ENCODE measurements around the gene SIL1.

SIL1 gene

DNA sequence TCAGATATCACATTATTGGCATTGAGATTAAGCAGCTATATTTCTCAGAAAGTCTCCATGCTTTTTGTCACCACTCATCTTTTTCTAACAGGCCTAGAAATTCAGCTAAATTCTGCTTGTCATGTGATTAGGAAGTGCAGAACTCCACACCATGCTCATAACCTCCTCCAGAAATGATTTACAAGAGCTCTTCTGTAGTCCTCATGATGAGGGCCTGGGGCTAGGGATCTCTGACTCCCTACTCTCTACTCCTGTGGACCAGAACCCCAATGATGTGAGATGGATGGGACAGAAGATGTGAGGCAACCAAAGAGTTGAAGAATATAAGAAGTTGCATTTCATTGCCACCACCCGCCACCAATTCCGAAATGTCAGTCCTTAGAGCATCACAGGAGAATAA lies 16.5 kb upstream of the SIL1 start:
- no peak for DNase-seq (ENCODE audit: low spot score)
- H3K4me3 ChIP-seq, result no peak overlapping the region
- H3K27ac ChIP-seq, result no peak overlapping the region
- TF ChIP-seq, protein P1, sequence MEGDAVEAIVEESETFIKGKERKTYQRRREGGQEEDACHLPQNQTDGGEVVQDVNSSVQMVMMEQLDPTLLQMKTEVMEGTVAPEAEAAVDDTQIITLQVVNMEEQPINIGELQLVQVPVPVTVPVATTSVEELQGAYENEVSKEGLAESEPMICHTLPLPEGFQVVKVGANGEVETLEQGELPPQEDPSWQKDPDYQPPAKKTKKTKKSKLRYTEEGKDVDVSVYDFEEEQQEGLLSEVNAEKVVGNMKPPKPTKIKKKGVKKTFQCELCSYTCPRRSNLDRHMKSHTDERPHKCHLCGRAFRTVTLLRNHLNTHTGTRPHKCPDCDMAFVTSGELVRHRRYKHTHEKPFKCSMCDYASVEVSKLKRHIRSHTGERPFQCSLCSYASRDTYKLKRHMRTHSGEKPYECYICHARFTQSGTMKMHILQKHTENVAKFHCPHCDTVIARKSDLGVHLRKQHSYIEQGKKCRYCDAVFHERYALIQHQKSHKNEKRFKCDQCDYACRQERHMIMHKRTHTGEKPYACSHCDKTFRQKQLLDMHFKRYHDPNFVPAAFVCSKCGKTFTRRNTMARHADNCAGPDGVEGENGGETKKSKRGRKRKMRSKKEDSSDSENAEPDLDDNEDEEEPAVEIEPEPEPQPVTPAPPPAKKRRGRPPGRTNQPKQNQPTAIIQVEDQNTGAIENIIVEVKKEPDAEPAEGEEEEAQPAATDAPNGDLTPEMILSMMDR (IDR thresholded peaks at IDR 0.05), result no peak

DNA sequence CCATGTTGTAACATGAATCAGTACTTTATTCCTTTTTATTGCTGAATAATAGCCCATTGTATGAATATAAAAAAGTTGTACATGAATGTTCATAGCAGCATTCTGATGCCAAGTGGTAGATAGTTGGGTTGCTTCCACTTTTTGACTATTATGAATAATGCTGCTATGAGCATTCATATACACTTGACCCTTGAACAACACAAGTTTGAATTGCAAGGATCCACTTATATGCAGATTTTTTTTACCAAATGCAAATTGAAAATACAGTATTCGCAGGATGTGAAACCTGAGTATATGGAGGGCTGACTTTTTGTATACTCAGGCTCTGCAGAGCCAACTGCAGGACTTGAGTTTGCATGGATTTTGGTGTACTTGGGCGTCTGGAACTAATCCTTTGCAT lies 14.7 kb upstream of the SIL1 start:
- no peak overlapping the region for H3K4me3 ChIP-seq
- TF ChIP-seq, protein P1 (IDR thresholded peaks at IDR 0.05), result no peak
- no peak overlapping the region for H3K27ac ChIP-seq
- no peak for DNase-seq (ENCODE audit: low spot score)

DNA sequence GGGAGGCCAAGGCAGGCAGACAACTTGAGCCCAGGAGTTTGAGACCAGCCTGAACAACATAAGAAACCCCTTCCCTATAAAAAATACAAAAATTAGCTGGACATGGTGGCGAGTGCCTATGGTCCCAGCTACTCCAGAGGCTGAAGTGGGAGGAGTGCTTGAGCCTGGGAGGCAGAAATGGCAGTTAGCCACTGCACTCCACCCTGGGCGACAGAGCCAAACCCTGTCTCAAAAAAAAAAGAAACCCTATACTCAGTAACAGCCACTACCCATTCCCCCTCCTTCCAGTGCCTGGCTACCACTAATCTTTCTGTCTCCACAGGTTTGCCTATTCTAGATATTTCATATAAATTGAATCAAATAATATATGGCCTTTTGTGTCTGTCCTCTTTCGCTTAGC lies 14.3 kb upstream of the SIL1 start:
- Histone ChIP-seq H3K4me3 (no peak overlapping the region), H3K27ac (no peak overlapping the region)
- TF ChIP-seq, protein P1 (IDR thresholded peaks at IDR 0.05), result no peak
- DNase-seq (ENCODE audit: low spot score), result no peak

DNA sequence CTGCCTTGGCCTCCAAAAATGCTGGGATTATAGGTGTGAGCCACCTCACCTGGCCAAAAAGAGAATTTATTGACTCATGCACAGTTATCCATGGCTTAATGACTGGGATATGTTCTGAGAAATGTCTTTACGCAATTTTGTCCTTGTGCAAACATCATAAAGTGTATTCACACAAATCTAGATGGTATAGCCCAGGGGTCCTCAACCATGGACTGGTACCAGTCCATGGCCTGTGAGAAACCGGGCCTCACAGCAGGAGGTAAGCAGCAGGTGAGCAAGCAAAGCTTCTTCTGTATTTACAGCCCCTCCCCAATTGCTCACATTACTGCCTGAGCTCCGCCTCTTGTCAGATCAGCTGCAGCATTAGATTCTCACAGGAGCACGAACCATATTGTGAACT lies 12.4 kb upstream of the SIL1 start:
- TF ChIP-seq, protein P1 (IDR thresholded peaks at IDR 0.05), result no peak
- no peak overlapping the region for H3K4me3 ChIP-seq
- H3K27ac ChIP-seq, result no peak overlapping the region
- no peak for DNase-seq (ENCODE audit: low spot score)

DNA sequence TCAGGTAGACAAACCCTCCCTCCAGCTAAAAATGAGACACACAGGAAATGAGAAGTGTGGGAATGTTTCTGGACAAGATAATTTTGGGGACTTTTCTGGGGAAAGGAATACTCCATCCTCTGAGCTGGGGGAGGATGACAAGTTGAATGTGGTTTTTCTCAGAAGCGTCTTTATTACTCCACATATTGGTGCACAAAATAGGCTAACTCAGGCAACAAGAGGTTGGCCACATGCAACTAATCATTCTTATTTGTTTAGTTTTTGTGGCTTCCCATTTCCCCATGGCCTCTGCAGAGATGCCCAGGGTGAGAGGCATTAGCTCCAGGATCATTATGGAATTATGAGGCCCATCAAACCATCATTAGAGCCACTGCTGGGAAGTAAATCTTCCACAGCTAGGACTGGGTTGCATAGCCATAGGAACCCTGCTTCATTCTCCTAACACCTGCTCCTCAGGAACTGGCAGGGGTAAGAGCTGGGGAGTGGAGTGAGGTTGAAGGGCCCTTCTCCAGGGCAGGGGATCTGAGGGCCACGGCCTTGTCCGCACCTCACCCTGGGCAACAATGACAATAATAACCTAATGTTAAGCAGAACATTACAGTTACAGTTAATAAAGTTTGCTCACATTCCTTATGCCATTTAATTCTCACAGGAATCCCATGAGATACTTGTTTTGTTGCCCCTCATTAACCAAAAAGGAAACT lies 9.3 kb upstream of the SIL1 start:
- TF ChIP-seq, protein P1 (IDR thresholded peaks at IDR 0.05), result no peak
- H3K27ac ChIP-seq, result no peak overlapping the region
- DNase-seq (ENCODE audit: low spot score), result no peak
- no peak overlapping the region for H3K4me3 ChIP-seq

DNA sequence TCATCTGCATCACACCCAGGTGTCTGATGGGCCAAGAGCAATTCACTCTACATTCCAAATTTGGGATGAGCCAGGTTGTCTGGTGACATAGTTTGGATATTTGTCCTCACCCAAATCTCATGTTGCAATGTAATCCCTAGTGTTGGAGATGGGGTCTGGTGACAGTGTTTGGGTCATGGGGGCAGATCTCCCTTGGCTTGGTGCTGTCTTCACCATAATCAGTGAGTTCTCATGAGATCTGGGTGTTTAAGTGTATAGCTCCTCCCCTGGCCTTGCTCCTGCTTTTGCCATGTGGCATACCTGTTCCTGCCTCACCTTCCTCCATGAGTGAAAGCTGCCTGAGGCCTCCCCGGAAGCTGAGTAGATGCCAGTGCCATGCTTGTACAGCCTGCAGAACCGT lies 7.4 kb upstream of the SIL1 start:
- H3K4me3 ChIP-seq, result no peak overlapping the region
- TF ChIP-seq, protein P1 (IDR thresholded peaks at IDR 0.05), result no peak
- no peak overlapping the region for H3K27ac ChIP-seq

DNA sequence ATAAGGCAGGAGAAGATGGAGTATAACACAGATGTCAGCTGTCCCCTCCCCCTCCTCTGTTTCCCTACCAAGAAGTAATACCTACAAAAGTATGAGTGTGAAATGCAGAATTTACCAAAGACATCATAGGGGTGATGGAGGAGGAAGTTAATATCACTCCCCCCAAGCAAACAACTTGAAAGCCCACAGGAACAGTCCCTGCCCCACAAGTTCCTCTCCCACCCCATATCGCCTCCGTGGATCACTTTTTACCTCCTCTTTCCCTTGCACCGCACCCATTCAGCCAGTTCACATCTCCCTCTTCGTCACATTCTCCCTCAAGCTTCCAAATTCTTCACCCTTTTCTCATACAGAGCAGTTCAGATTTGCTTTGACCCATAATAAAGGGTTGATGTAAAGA lies 7.0 kb upstream of the SIL1 start:
- TF ChIP-seq, protein P1 (IDR thresholded peaks at IDR 0.05), result no peak
- Histone ChIP-seq H3K27ac (no peak overlapping the region), H3K4me3 (no peak overlapping the region)
- DNase-seq (ENCODE audit: low spot score), result no peak

More for the DNA sequence above, 7.4 kb upstream of the SIL1 start:
- no peak for DNase-seq (ENCODE audit: low spot score)
